ENCODE results near the gene SIRT1. TPM values are rescaled to one million over a fixed set of nuclear protein-coding genes. Genes with fewer than 3 reads are reported as not detected.

SIRT1 gene
- total RNA-seq, 1 donor from 2014 or later = 11.8 TPM

- H3K4me1 ChIP-seq (ENCODE audit: insufficient read depth, low read length) = peaks cover 3% of the 10 kb centered on the region
These were observed 600 bp downstream of the SIRT1 start for GRCh38 chr10:67884842-67885670.

GRCh38 chr10:67893637-67894036, 9.2 kb downstream of the SIRT1 start:
- DNase-seq (ENCODE audit: low read depth) = no peak
- Histone ChIP-seq H3K4me1 (ENCODE audit: insufficient read depth, low read length) (no peaks in the 10 kb centered on the region), H2AFZ (ENCODE audit: low read depth, low read length) (no peak overlapping the region), H3K9ac (ENCODE audit: low read length) (no peak overlapping the region), H3K79me2 (ENCODE audit: insufficient read depth, low read length) (peaks cover 67% of the 10 kb centered on the region), H3K9me3 (ENCODE audit: insufficient read depth, low read depth, low read length) (no peaks in the 10 kb centered on the region), H3K27me3 (ENCODE audit: insufficient read depth, low read length) (no peaks in the 10 kb centered on the region), H3K27ac (ENCODE audit: low read depth, low read length) (no peak overlapping the region), H4K20me1 (ENCODE audit: insufficient read depth, low read length) (peaks cover 17% of the 10 kb centered on the region), H3K4me3 (ENCODE audit: insufficient read depth, low read depth, low read length) (no peak overlapping the region), H3K36me3 (ENCODE audit: insufficient read depth, low read length) (peaks cover 48% of the 10 kb centered on the region), H3K4me2 (ENCODE audit: low read length) (no peak overlapping the region)
- TF ChIP-seq CTCF (IDR thresholded peaks at IDR 0.05; ENCODE audit: insufficient read depth, low read depth, low read length) (no peak), EZH2 (IDR thresholded peaks at IDR 0.05; ENCODE audit: insufficient read depth, low read length) (no peak)
- peaks cover 7% of the 10 kb centered on the region for H3K36me3 Mint-ChIP-seq (ENCODE audit: low read depth, unreplicated experiment)
- no peak for FAIRE-seq
- H3K27me3 Mint-ChIP-seq (ENCODE audit: low read depth, unreplicated experiment) = no peaks in the 10 kb centered on the region
- no peak overlapping the region for H3K4me3 Mint-ChIP-seq (ENCODE audit: unreplicated experiment)
- H3K9me3 Mint-ChIP-seq (ENCODE audit: unreplicated experiment) = no peaks in the 10 kb centered on the region
- no peak overlapping the region for H3K27ac Mint-ChIP-seq (ENCODE audit: unreplicated experiment)
- H3K4me1 Mint-ChIP-seq (ENCODE audit: low read depth, unreplicated experiment) = no peaks in the 10 kb centered on the region

More at GRCh38 chr10:67884842-67885670, 600 bp downstream of the SIRT1 start:
- Histone ChIP-seq H3K4me2 (ENCODE audit: low read length) (peak overlapping the region; percentile 98), H3K79me2 (ENCODE audit: insufficient read depth, low read length) (peaks cover 47% of the 10 kb centered on the region), H2AFZ (ENCODE audit: low read depth, low read length) (peak overlapping the region; percentile 72), H4K20me1 (ENCODE audit: insufficient read depth, low read length) (peaks cover 27% of the 10 kb centered on the region), H3K4me3 (ENCODE audit: insufficient read depth, low read depth, low read length) (peak overlapping the region; percentile 92), H3K36me3 (ENCODE audit: insufficient read depth, low read length) (peaks cover 20% of the 10 kb centered on the region), H3K27ac (ENCODE audit: low read depth, low read length) (peak overlapping the region; percentile 77), H3K9me3 (ENCODE audit: insufficient read depth, low read depth, low read length) (no peaks in the 10 kb centered on the region), H3K27me3 (ENCODE audit: insufficient read depth, low read length) (no peaks in the 10 kb centered on the region), H3K9ac (ENCODE audit: low read length) (peak overlapping the region; percentile 84)
- DNase-seq (ENCODE audit: low read depth) = peak; percentile 67
- H3K27me3 Mint-ChIP-seq (ENCODE audit: low read depth, unreplicated experiment) = no peaks in the 10 kb centered on the region
- H3K9me3 Mint-ChIP-seq (ENCODE audit: unreplicated experiment) = no peaks in the 10 kb centered on the region
- no peak for TF ChIP-seq CTCF (IDR thresholded peaks at IDR 0.05; ENCODE audit: insufficient read depth, low read depth, low read length)
- no peak for TF ChIP-seq EZH2 (IDR thresholded peaks at IDR 0.05; ENCODE audit: insufficient read depth, low read length)
- peaks cover 8% of the 10 kb centered on the region for H3K36me3 Mint-ChIP-seq (ENCODE audit: low read depth, unreplicated experiment)
- H3K4me1 Mint-ChIP-seq (ENCODE audit: low read depth, unreplicated experiment) = no peaks in the 10 kb centered on the region
- FAIRE-seq = no peak
- H3K4me3 Mint-ChIP-seq (ENCODE audit: unreplicated experiment) = peak overlapping the region; percentile 90
- H3K27ac Mint-ChIP-seq (ENCODE audit: unreplicated experiment) = peak overlapping the region; percentile 78

- Histone ChIP-seq H3K9me3 (ENCODE audit: insufficient read depth, low read depth, low read length) (no peaks in the 10 kb centered on the region), H3K4me3 (ENCODE audit: insufficient read depth, low read depth, low read length) (no peak overlapping the region), H3K79me2 (ENCODE audit: insufficient read depth, low read length) (peaks cover 55% of the 10 kb centered on the region), H3K4me2 (ENCODE audit: low read length) (no peak overlapping the region), H2AFZ (ENCODE audit: low read depth, low read length) (no peak overlapping the region), H3K4me1 (ENCODE audit: insufficient read depth, low read length) (no peaks in the 10 kb centered on the region), H3K36me3 (ENCODE audit: insufficient read depth, low read length) (peaks cover 24% of the 10 kb centered on the region), H3K27me3 (ENCODE audit: insufficient read depth, low read length) (no peaks in the 10 kb centered on the region), H3K9ac (ENCODE audit: low read length) (no peak overlapping the region), H3K27ac (ENCODE audit: low read depth, low read length) (no peak overlapping the region), H4K20me1 (ENCODE audit: insufficient read depth, low read length) (peaks cover 10% of the 10 kb centered on the region)
- Mint-ChIP-seq H3K4me1 (ENCODE audit: low read depth, unreplicated experiment) (no peaks in the 10 kb centered on the region), H3K27ac (ENCODE audit: unreplicated experiment) (no peak overlapping the region), H3K4me3 (ENCODE audit: unreplicated experiment) (no peak overlapping the region), H3K9me3 (ENCODE audit: unreplicated experiment) (no peaks in the 10 kb centered on the region), H3K36me3 (ENCODE audit: low read depth, unreplicated experiment) (peaks cover 13% of the 10 kb centered on the region), H3K27me3 (ENCODE audit: low read depth, unreplicated experiment) (no peaks in the 10 kb centered on the region)
- DNase-seq (ENCODE audit: low read depth) = no peak
- FAIRE-seq = no peak
- no peak for TF ChIP-seq CTCF (IDR thresholded peaks at IDR 0.05; ENCODE audit: insufficient read depth, low read depth, low read length)
- no peak for TF ChIP-seq EZH2 (IDR thresholded peaks at IDR 0.05; ENCODE audit: insufficient read depth, low read length)
These were observed 19.1 kb downstream of the SIRT1 start for GRCh38 chr10:67903581-67903980.

All from astrocyte (in vitro differentiated cells and primary cell).